GM19035 (cell line): ENCODE measurements around the gene MRPS23.

Experiments used
- ATAC-seq: cut with Tn5 transposase; IDR thresholded peaks from one replicate; pipeline ENCODE4 v1.9.1; 2021; ENCODE audit not compliant: unreplicated experiment

MRPS23 gene

GRCh38 chr17:57838857-57839570 lies 10.8 kb downstream of the MRPS23 start:
- no peak for ATAC-seq

GRCh38 chr17:57838453-57838852 lies 11.4 kb downstream of the MRPS23 start:
- ATAC-seq = no peak

- no peak for ATAC-seq
These were observed 14.4 kb downstream of the MRPS23 start for GRCh38 chr17:57835333-57835900.

GRCh38 chr17:57834146-57834741 lies 15.6 kb downstream of the MRPS23 start:
- no peak for ATAC-seq

- no peak for ATAC-seq
These were observed 16.5 kb downstream of the MRPS23 start for GRCh38 chr17:57833179-57833939.

- ATAC-seq = no peak
These were observed 17.3 kb downstream of the MRPS23 start for GRCh38 chr17:57832314-57833178.

GRCh38 chr17:57830880-57831279 lies 19.0 kb downstream of the MRPS23 start:
- ATAC-seq = no peak

GRCh38 chr17:57823469-57824401 lies 26.1 kb downstream of the MRPS23 start:
- no peak for ATAC-seq

GRCh38 chr17:57819867-57820266 lies 30.0 kb downstream of the MRPS23 start:
- no peak for ATAC-seq

- no peak for ATAC-seq
These were observed 30.6 kb downstream of the MRPS23 start for GRCh38 chr17:57819285-57819684.

- no peak for ATAC-seq
These were observed 31.8 kb downstream of the MRPS23 start for GRCh38 chr17:57818066-57818465.

- ATAC-seq = no peak
These were observed 32.5 kb downstream of the MRPS23 start for GRCh38 chr17:57817299-57817698.

- ATAC-seq = no peak
These were observed 35.4 kb downstream of the MRPS23 start for GRCh38 chr17:57814421-57814820.

GRCh38 chr17:57811638-57812280 lies 38.1 kb downstream of the MRPS23 start:
- no peak for ATAC-seq

GRCh38 chr17:57810721-57811637 lies 38.9 kb downstream of the MRPS23 start:
- no peak for ATAC-seq

- ATAC-seq = no peak
These were observed 40.0 kb downstream of the MRPS23 start for GRCh38 chr17:57809879-57810278.

- no peak for ATAC-seq
These were observed 41.0 kb downstream of the MRPS23 start for GRCh38 chr17:57808882-57809281.

- no peak for ATAC-seq
These were observed 43.5 kb downstream of the MRPS23 start for GRCh38 chr17:57806167-57806830.
